Amygdala (tissue), 56 donors: ENCODE results near the gene NFILZ.

Source experiments
- DNase-seq, 56 donors: peaks; one replicate each; lab custom pipeline; 2025; lab: John Stamatoyannopoulos, UW

The NFILZ gene, protein sequence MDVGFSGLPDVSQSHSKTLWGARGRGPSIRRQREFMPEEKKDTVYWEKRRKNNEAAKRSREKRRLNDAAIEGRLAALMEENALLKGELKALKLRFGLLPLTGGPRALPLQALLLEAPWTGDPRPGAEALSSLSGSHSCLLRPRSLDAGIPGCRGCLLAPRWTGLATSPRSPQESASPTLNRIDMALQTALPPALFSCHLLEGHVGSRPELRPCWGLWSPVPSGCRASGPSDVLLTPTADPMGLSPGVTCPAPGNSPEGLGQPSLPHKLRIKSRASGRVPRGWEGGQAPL

DNA sequence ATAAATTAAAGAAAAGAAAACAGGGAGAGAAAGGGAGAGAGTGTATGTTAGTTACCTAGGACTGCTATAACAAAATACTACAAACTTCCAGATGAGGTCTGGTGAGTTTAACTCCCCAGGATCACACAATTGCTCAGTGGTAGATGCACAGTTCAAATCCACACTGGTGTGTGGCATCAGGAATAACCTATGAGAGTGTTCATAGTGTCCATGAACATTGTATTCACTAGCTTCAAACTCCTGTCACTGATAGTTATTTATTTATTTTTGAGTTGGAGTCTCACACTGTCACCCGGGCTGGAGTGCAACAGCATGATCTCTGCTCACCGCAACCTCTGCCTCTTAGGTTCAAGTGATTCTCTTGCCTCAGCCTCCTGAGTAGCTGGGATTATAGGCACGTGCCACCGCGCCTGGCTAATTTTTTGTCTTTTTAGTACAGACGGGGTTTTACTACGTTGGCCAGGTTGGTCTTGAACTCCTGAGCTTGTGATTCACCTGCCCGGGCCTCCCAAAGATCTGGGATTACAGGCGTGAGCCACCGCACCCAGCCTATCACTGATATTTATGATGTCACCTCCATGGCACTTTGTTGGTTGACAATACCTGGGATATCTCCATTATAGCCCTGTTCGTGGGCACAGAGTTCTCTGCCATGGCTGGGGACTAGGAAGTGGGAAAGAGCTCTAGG, at the start of gene NFILZ:
Gene NFILZ (plus strand): TSS at position 638 of the 688 bp plus-strand sequence. CDS start 46,133 bp downstream, outside the sequence.
- no peak for DNase-seq

DNA sequence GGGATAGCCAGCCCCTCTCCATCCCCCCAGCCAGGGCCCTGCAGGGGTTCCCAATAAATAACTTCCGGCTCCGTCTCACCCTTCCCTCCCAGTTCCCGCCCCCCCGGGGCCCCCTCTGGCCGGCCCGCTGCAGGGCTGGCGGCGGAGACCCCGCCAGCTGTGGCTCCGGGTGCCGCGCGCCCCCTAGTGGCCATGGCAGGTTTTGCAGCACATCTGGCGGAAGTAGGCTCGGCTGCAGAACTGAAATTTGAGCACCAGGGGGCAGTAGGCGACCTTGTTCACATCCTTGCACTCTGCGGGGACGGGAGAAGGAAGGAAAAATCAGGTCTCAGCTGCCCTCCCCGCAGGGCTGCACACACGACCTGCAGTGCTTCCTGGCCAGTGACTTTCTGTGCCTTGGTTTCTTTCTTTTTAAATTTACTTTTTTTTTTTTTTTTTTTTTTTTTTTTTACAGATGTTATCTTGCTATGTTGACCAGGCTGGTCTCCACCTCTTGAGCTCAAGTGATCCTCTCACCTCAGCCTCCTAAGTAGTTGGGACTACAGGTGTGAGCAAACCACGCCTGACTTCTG, 49.6 kb upstream of the NFILZ start:
- peak in 41 of 56 donors; percentile 5 to 73 (median 33) for DNase-seq

DNA sequence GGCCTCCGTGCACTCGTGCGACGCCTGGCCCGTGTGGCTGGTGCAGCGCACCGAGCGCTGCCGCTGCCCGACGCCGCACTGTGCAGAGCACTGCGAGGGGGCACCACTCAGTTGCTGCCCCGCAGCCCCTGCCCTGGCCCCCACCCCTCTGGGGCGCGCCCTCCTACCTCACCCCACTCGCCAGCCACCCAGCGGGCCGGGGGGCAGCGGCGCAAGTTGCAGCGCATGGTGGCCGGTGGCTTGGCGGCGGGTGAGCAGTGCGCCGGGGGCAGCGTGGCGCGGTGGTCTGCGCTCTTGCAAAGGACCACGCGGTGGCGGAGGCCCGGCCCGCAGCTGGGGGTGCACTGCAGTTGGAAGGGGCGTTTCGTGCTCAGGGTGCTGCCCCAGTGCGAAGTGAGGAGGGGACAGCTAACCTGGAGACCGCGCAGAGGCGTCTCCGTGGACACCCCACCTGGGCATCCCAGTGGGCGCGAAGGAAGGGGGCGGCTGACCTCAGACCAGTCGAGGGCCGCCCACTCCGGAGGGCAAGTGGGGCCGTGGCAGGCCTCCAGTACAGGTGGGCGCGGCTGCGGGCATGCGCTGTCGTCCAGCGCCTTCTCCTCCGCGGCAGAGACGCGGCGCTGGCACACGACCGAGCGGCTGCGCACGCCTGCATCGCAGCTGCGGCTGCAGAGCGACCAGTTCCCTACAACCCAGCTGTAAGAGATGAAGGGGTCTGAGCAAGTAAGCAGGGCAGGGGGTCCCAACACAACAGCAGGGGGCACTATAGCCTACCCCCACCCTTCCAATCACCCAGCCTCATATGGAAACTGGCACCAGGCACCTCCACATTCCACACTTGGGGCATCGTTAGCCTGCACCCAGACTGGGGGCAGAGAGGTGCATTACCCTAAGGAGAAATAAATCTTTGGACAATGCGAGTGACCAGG, 45.2 kb upstream of the NFILZ start:
- no peak for DNase-seq

DNA sequence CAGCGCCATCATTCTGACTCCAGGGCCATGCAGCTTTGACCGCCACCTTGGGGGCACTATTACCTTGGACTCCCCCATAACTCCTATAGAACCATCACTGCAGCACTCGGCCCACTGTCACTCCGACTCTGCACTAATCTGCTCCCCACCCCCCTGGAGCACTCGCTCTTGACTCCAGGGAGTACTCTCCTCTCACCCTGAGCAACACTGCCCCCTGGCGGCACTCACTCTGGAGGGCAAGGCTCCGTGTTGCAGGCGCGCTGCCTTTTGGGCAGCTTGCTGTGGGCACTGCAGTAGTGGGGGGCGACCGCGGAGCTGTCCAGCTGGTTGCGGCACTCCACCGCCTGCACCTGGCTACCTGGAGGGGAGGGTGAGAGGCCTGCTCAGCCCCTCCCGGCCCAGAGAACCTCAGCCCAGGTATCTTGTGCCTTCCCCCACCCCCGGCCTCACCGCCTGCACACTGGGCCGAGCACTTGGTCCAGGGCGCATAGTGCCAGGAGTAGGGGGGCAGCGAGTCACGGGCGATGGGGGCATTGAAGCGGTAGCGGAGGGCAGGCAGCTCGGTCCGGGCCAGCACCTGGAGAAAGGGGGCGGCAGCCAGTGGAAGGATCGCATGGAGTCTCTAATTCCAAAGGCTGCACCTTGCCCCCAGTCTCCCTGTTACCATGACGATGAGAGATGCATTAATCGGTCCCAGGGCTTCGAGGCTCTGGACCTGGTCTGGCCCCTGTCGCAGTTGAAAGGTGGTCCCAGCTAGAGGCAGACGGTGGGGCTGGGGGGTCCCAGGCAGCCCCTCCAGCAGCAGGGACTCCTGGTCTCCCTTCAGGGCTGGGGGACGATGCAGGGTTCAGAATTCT, 44.3 kb upstream of the NFILZ start:
- peak in 4 of 56 donors; percentile 4 to 25 (median 11) for DNase-seq

DNA sequence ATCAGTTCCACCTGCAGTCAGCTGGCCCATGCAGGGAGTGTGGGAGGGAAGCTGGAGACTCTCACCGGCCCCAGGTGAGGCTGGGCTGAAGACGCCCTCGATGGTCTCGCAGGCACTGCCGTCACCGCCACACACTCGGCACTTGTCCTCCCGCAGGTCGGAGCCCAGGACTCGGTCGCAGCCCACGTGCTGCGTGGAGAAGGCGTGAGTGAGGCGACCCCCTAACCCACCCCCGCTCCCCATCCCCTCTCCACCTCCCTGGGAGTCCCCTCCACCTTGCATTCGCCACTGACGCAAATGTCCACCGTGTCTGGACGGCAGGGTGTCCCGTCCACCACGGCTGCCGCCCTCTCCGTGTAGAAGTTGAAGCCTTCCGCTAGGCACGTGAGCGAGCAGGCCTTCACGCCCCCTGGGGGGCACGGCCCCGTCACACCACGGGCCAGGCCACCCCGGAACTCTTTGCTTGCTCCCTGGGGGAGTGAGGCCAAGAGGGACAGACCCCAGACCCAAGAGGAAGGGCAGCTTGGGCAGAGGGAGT, 41.2 kb upstream of the NFILZ start:
- no peak for DNase-seq

DNA sequence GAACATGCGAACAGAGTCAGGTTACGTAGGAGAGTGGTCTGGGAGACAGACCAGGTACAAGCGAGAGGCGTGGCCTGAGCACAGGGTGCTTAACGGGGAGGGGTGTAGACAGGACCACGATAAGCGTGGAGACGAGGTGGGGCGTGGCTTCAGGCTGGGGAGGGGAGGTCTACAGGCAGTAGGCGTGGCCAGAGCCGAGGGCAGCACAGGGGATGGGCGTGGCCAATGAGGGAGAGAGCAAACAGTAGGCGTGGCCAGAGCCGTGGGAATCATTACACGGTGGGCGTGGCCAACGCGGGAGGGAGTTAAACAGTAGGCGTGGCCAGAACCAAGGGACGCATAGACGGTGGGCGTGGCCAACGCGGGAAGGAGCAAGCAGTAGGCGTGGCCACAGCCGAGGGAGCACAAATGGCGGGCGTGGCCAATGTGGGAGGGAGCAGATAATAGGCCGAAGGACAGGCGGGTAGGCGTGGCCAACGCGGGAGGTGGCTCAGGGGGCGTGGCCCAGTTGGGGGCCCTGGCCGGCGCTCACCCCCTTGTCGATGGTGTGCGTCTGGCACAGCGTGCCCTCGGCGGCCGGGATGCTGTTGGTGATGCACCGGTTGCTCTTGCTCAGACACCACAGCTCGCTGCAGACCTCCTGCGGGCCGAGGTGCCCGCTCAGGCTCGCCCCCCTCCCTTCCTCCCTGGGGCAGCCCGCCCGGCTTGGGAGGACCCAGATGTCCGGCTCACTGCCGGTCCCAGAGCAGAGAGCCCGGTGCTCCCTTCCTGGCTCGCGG, 38.0 kb upstream of the NFILZ start:
- peak in 55 of 56 donors; percentile 10 to 98 (median 83) for DNase-seq

DNA sequence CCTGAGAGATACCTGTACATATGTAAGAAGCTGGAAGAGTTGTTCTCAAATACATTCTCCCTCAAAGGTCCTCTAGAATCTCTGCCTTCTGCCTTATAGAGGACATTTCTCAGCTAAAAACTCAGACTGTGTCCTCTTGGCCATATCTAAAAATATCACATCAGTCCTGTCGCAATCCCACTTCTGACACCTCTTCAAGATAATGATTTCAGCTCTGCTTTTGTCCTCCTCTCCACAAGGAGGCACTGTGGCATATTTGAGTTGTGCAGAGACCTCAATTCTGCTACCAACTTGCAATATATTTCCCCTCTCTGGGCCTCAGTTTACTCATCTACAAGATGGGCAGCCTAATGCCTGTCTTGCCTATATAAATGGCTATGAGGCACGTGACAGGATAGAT, 36.5 kb upstream of the NFILZ start:
- no peak for DNase-seq

DNA sequence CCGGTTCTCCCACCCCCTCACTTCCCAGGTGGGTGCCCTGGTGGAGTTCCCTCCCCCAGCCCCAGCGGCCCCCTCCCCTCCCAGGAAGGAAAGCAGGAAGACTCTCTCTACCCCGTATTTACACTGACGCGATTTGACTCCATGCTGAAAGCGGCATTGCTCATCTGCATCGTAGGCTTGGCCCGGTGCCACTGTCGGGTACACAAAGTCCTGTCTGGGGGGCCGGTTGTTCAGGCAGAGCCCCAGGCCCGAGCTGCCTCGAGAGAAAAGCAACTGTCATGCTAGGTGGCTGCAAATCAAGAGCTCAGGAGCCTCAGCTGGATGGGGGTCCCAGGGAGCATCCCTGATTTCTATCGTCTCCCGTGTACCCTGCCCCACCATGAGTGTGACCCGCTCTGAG, 34.8 kb upstream of the NFILZ start:
- DNase-seq = no peak

DNA sequence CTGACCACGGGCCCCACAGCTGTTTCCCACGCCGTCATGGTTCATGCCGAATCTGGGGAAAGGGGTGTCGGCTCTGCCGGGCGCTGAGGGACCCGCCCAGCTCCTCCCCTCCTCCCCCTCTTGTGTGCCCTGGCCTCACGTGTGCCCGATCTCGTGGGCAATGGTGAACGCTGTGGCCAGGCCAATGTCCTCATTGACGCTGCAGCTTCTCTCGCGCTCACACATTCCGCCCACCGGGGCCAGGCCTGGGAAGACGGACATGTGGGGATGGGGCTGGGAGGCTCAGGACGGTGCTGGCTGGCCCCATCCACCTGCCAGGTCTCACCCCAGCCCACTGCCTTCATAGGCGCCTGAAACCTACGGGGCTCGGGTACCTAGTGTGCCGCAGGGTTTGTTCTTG, 34.3 kb upstream of the NFILZ start:
- DNase-seq = no peak

DNA sequence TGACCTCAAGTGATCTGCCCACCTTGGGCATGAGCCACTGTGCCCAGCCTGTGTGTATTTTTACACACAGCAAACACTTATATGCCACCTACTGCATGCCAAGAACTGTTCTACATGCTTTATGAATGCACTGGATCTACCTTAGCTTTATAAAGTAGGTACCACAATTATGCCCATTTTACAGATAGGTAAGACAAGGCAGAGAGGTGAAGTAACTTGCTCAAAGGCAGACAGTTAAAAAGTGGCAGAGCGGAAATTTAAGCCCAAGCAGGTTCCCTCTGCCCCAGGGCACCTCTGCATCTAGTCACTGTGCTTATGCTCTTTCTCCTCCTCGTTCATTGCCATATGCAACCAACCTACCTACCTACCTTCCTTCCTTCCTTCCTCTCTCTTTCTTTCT, 30.4 kb upstream of the NFILZ start:
- DNase-seq = no peak

DNA sequence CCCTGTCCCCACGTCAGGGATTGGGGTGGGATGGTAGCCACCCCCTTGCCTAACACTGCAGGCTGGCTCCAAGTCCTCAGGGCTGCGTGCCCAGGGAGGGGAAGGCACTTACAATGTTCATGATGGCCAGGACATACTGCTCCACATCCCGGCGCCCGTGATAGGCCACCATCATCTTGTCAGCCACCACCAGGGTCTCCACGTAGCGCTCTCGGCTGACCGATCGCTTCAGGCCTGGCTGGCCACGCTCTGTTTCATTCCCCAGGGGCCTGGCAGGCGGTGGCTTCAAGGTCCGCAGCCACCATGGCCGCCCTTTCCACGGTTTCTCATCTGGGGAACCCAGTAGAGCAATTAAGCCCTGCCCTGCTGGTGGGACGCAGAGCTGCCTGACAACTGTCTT, 29.6 kb upstream of the NFILZ start:
- no peak for DNase-seq

DNA sequence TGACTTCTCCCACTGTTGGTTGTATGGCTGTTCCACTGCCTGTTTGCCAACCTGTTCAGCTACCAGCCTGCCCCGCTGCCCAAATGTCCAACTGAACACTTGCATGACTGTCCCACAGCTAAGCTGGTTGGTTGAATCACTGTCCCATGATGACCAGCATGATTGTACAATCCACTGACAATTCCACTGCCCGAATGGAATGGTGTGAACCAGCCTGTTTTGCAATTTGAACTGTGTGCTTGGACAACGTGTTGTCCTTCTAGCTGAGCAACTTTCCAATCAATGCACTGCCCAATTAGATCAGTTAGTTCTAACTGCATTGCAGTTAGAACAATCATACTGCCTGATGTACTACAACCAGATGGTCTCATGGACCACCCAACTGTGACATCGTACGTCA, 28.6 kb upstream of the NFILZ start:
- DNase-seq = no peak

DNA sequence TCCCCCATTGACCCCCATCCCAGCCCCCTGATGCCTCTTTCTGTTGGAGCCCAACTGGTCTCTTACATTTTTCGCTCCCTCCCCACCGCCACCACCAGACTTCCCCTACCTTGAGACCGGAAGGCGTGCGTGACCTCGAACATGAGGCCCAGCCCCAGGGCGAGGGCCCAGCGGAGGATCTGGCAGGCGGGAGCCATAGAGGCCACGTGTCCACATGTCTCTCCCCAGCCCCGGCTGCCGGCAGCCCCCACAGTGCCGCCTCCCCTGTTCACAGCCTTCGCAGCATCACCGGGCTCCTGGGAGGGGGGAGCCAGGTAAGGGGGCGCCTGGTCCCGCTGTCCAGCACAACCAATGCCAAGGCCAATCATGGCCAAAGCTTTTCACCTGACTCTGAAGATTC, 24.9 kb upstream of the NFILZ start:
- DNase-seq = no peak

DNA sequence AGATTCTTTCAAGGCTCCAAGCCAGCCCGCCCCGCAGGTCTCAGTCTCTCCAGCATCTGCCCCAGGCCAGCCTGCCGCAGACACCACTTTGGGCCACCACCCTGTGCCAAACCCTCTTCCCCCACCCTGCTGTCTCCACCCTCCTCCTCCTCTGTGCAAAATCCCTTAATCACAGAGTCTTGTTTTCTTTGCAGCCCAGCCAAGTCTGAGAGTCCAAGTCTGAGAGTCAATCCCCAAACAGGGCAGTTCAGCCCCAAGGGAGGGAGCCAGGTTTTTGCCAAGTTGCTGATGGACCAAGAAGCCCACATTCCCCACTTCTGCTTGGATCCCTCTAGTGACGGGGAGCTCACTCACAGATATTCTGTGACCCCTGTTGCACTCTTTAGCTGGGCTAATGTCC, 23.0 kb upstream of the NFILZ start:
- no peak for DNase-seq

DNA sequence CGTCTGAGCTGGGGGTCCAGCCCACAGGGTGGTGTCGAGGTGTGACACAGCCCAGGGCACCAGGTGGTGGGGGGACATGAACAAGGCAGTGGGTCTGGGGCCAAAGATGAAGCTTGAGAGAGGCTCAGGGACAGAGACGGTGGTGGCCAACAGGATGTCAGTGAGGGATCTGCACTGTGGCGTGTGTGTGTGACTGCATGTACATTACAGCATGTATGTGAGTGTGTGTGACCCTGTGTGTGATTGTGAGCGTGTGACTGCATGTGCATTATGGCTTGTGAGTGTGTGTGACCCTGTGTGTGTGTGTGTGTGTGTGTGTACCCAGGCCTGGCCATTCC, 21.5 kb upstream of the NFILZ start:
- DNase-seq = no peak

DNA sequence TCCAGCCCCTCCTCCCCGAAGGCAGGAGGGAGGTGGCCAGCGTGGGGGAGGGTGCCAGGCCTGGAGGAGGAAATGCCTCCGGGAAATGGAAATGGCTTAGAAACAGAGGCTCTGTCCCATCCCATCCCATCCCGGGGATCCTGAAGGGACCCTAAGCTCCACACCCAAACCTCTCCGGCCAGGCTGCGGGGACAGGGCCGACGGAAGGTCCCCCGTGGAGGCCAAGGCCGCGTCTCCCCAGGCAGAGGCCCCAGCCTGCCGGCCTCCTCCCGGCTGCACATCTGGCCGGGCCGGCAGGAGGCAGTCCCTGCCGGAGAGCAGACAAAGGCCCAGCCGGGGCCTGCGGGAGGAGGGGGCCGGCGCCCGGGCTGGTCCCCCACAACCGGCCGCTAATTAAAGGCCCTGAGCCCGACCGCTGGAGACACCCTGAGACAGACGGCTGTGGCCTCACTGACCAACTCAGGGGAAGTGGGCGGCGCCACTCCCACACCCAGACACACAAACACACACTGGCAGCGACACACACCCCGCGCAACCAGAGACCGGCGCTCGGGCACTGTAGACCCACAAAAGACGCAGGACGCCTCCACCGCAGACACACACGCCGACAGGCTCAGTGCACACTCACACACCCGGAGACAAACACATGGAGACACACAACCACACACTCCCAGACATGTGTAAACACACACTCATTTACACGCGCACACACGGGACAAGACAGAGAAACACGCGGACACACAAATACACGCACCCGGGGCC, 21.0 kb upstream of the NFILZ start:
- DNase-seq = peak in 29 of 56 donors; percentile 2 to 58 (median 32)

DNA sequence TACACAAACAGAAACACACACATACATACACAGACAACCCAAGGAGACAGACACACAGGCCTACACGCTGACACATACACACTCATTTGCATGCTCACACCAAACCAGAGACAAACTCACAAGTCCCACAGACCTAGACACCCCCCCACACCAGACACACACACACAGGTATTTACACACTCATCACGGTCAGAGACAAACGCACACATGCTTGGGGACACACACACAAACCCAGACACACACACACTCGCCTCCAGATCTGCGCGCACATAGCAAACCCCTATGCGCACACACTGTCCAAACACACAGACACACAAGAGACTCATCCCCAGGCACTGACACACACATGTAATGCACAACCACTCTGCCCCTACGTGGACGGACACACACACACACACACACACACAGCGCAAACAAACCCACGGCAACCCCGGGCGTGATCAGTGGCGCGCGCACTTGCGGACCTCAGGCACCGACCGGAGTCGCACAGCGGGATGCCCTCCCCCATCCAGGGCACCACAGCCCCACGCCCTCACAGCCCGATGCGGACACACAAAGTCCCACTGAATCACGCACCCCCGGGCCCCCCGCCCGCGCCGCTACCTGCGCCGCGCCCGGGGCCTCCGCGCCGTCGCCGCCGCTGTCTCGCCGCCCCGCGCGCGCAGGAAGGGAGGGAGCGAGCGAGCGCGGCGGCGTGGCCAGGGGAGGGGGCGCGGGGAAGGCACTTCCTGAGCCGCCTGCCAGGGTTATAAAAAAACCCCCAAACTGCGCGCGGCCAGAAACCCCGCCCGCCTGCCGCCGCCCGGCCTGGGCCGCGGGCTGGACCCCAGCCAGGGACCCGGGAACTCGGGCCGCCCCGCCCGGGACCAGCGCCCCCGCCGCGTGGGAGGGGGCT, 20.1 kb upstream of the NFILZ start, which contains the start of gene ADAMTS10:
Gene ADAMTS10 (minus strand): TSS at position 675 of the 895 bp plus-strand sequence. CDS start 5,005 bp downstream, outside the sequence.
- peak in 13 of 56 donors; percentile 10 to 58 (median 32) for DNase-seq
